Stimulated activated CD4-positive, alpha-beta T cell treated with anti-CD3 and anti-CD28 coated beads, Interleukin-1b, Interleukin-23, amount 100 ng/mL, for 48 hours (primary cell): ENCODE measurements around the gene RNF169.

Experiments
- DNase-seq: peaks from one replicate; pipeline ENCODE4 v3.0.0-alpha.2; 2020

The RNF169 gene, protein sequence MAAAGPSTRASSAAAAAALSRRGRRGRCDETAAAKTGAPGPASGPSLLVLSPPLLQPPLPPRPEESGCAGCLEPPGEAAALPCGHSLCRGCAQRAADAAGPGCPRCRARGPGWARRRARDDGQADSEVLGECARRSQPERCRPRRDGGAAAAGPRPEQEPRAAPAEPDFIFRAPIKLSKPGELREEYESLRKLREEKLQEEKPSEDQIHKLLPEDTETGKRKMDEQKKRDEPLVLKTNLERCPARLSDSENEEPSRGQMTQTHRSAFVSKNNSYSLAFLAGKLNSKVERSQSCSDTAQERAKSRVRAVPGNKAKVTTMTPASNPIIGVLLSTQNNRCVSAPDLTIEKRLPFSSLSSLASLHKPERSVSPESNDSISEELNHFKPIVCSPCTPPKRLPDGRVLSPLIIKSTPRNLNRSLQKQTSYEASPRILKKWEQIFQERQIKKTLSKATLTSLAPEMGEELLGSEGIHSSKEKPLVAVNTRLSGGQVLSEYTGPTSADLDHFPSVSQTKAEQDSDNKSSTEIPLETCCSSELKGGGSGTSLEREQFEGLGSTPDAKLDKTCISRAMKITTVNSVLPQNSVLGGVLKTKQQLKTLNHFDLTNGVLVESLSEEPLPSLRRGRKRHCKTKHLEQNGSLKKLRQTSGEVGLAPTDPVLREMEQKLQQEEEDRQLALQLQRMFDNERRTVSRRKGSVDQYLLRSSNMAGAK

DNA sequence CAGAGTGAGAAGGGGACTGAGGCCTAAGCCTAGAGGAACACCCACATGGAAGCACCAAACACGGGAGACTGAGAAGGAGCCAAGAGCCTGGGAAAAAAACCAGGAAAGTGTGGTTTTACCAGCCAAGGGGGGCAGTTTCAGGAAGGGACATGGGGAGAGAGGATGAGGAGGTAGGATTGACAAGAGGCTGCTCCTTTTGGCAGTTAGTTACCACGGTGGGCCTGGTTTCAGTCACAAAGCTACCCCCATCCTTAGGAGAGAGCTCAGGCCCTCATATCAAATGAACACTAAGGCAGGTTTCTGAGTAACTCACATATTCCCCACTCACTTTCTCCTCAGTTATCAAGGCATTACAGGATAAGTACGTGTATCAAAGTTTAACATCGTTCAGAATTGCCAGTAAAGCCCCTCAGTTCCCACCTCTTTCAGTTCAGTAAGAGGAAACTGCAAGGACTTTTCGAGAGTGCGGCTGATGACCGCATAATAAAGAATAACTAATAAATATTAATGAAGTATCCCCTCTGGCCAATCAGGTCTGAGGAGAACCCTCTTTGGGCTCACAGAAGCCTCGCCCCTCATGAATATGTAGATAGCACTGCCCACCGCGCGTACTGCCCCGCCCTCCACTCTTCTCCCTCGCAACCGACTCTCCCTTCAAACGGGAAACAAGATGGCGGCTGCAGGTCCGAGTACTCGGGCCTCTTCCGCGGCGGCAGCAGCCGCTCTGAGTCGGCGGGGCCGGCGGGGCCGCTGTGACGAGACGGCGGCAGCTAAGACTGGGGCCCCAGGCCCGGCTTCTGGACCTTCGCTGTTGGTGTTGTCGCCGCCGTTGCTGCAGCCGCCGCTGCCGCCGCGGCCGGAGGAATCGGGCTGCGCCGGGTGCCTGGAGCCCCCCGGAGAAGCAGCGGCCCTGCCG, at the start of gene RNF169:
TSS of gene RNF169 (plus strand) at position 639 of the 916 bp plus-strand sequence. CDS start at position 671, 32 bp downstream.
- DNase-seq = peak; percentile 90

DNA sequence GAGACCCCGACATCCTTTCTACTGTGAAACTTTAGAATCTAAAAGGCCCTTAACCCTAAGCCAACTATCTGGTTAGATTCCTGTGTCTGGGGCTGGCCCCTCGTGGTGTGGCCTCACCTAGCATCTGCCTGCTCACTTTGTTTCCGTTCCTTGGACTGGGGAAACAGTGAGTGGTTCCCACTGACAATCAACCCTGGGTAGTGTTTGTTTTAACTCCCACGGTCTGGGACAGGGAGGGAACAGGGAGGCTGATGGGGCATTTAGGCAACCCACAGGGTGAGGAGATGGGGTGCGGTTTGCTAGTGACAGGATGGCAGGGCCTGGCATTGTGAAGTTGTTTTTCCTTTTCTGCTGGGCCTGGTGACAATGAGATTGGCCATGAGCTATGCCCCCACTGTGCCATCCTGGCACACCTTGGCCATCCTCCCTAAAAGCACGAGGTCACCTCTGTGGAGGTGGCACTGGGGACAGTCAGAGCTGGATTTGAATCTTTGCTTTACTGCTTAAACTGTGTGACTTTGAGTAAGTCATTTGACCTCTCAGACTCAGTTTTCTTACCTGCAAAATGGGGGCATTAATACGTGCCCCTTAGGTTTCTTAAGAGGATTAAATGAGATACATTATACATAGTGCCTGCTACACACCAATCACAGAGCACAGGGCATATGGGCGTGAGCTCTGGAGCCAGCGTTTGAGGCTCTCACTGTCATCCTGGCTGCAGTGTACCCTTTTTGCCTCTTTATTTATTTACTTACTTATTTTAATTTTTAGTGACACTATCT, 48.8 kb upstream of the RNF169 start:
- no peak for DNase-seq

DNA sequence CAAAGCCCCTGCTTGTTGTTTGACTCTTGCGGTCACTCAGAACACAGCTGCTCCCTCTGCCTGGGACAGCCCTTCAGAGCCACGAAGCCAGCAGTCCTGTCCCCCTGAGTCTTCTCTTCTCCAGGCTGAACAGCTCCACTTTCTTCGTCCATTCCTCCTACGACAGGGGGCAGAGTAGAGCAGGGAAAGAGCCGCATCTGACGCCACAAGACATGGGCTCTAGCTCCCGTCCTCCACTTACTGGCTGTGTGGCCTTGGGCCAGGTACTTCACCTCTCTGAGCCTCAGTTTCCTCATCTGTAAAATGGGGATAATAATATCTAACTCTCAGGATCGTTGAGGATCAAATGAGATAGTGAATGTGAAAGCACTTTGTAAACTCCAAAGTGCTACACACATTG, 47.3 kb upstream of the RNF169 start:
- DNase-seq = no peak

DNA sequence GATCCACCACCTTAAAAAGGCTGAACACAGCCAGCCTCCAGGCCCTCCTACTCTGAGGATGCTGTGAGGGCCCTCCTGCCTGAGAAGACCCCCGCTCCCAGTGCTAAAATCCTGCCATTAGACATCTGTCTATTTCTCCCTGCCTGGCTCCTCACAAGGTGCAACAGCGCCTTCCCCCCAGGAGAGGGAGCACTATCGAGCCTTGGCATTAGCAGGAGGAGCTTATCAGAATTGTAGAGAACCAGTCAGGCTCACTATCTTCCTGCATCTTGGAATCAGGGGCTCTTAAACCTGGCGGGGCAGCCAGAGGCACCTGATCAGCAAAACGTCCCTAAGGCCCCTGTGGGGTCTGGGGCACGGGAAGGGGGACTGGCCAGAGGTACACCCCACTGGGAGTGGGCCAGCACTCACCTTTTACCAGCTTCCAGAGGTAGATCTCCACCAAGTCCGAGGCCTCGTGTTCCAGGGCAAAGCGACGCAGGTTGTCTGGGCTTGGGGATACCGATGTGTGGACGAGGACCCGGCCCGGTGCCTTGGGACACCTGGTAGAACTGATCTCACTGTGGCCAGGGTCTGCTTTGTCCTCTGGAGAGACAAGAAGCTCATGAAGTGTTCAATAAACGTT, 46.2 kb upstream of the RNF169 start:
- DNase-seq = peak; percentile 63

DNA sequence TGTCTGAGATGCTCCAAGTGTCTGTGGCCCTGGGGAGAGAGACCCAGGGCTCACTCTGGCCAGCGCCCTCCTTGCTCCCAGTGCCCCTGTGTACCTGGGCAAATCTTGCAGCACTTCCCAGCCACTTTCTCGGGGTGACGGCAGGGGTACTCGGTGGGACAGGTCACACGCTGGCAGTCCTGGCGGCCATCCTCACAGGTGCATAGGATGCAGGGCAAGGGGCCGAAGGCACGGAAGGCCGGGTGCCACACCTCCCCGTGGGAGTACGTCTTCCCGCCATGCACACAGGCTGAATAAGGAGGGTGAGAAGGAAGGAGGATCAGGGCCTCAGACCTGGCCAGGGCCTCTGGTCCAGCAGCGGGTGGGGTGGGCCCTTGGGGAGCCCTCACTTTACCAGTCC, 45.4 kb upstream of the RNF169 start:
- DNase-seq = no peak

DNA sequence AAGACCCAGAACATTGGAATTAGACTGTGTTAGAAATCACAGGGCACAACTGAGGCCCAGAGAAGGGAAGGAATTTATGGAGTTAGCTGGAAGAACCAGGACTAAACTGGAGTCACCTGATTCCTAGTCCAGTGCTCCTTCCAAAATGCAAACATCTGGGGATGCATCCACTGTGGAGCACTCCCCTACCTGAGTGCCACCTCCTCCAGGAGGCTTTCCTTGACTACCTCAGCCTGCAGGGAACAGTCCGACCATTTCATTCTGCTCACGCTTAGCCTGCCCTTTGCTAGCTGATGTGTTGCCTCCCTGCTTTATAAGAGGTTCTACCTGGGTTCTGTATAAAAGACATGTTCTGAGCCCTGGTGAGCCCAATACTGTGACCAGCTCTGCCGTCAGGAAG, 41.5 kb upstream of the RNF169 start:
- DNase-seq = no peak

DNA sequence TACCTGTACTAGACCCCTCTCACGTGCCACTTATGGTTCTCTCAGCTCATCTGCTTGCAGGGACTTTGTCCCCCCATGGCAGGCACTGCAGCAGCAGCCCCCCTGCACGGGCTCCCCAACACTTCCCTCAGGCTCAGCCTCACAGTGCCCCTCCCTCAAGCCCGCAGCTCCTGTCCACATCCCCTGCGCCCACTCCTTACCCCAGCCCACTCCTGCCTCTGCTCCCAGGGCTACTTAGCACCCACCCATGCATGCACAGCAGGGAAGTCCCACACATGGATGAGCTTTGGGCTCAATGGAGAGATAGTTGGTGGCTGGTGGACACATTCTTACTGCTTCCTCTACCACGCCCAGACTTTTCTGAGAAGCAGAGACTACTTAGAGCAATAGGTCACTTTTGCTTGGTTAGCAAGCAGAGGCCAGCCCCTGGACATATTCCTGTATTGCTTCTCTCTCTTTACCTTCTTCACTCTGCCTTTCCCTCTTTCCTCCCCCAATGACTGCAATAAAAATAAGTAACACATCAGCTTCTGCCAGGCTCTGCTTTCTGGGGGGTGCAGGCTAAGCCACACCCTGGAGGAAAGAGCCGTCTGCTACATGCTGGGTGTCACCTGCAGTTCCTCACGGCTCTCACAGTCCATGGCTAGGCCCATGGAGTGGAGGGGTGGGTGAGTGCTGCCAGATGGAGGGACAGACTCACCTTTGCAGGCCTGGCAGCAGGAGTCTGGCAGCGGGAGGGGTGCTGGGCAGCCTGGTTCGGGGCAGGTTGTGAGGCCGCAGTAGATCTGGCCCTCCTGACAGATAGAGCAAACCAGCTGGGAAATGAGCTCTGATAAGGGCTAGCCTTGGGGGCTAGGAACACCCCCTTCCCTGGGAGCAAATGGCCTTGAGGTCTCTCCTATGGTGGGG, 40.8 kb upstream of the RNF169 start:
- no peak for DNase-seq

DNA sequence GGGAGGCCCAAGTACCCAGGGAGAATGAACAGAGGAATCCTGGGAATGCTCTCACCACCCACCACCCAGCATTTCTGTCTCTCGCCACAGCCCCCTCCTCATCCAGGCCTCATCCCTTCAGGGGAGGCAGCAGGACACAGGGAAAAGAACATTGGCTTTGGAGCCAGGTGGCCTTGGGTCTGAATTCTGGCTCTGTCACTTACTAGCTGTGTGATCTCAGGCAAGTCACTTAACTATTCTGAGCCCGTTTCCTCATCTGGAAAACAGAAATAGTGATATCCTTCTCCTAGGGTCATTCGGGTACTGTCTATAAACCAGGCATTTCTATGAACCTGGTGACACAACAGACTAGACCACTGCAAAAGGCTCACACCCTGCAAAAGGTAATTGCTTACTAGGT, 39.5 kb upstream of the RNF169 start:
- no peak for DNase-seq

DNA sequence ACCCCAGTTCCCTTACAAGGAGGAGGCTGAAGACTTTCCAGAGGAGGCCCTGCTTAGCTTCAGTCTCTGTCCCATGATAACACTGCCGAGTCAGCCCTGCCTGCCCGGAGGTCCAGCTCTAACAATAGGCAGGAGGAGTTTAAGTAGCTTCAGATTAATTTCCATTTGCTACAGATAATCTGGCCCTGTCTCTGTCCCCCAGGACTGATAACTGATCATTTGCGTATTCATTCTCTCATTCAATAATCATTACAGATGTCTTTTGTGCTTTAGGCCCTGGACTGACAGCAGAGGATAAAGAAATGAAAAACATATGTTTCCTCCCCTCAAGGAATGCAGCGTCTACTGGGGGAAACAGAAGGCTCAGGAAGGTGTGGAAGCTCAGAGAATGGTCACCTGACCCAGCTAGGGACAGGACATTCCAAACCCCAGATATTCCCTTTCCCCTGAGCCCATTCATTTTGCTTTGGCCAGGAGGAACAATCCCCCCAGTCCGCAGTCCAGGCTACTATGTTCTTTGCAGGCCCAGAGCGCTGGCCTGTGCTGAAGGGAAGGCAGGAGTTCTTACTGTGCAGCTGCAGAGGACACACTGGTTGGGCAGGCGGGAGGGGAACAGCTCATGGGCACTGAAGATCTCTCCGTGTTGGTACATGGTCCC, 38.2 kb upstream of the RNF169 start:
- DNase-seq = no peak

DNA sequence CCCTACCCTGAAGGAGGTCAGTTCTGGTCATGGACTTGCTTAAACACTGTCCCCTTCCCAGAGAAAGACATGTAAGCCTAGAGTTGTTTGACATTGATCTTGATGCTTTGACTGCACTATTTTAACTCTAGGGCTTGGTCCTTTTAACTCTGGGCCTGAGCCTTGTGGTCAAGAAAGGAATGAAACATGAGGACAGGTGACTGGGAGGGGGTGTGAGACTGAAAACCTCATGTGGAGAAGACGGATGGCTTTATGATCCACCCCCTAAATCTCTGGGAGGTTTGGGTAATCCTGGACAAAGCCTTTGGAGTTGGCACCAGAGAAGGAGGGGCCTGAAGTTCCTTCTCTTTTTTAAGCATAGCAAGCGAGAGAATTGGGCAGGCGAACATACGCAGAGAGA, 35.0 kb upstream of the RNF169 start:
- no peak for DNase-seq

DNA sequence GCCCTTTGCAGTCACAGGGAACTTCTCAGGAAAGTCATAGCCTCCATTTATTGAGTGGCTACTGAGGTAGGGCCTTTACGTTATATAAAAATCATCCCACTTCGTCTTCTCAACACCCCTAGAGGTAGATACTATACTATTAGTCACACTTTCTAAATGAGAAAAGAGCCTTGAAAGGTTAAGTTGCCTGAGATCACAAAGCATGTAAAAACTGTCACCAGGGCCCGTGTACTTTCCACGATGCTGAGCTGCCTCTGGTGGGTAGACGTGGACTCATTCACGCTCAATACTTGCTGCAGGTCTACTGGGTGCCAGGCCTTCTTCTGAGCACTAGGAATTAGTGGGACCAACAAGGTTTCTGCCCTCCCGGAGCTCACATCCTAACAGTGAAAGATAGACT, 33.7 kb upstream of the RNF169 start:
- DNase-seq = peak; percentile 55

DNA sequence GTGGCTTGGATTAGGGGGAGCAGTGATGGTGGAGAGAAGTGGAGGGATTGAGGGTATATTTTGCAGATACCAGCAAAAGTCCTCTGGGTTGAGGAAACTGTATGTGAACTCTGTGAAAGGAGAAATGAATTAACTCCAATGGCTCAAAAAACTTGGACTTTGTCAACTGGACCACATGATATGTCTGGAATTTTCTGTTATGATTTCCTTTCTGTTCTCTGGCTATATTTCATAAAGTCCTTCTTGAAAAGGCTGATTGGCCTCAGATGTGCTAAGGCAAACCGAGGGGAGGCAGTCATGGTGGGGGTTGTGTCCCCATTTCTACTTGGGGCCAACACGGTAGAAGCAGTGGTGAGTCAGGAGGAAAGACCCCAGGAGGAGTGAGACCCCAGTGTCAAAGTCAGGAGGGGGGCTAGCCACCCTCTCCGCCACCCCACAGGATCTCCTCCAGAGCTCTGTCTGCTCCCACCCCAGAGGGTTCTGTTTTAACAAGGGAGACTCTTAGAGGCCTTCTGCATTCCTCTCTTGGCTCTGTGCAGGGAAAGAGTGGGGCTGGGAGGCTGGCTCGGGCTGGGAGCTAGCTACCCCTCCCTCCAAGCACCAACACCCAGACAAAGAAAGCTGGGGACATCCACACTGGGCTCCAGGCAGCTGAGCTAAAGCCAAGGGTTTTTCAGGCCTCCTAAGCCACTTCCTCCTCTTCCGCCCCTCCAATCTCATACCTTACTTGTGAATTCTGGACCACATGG, 31.3 kb upstream of the RNF169 start:
- DNase-seq = no peak

DNA sequence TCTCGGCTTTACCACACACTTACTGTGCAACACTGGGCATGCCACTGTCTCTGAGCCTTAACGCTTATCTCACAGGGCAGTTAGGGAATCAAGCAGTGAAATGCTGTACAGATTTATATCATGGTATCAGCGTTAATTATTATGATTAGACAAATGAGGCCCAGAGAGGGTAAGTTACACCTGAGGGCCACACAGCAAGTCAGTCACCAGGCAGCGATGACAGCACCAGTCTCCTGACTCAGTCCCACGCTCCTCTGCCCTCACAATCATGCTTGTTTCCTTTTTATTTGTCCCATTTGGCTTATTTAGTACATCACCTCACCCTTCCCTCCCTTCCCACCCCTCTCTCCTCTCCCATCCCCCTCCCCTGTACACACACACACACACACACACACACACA, 29.6 kb upstream of the RNF169 start:
- DNase-seq = no peak

DNA sequence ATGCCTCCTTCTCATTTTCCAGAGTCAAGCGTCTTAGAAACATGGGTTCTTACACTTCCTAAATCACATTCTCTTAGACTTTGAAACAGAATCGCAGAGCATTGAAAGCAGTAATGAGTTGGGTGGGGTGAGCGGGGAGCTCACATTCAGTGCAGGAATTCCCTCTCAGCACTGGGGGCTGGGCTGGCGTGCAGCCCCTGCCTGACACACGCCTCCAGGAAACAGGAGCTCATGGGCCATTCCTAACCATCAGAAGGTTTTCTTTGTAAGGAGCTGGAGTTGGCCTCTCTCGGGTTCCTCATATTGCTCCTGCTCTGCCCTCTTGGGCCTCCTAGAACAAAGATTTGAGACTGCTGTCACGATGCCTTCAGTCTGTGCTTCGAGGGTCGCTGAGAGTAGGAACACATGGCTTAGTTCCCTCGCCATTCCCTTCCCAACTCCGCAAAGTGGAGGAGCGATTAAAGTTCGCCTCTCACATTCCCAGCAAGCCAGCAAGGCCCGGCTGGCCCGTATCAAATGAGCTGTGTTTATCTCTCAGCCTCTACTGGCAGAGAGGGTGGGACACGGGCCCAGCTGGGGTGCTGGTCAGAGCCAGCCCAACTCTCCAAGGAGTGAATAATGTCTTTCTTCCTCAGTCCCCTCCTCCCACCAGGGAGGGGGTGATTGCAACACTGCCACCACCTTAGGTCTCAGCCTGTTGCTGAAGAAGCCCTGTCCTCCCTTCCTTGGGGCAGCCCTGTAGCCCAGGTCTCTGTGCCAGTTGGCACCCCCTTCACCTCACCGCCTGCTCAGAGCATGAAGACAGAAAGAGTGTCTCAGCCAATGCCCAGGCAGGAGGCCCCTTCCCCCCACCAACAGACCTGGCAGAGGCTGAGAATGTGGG, 27.8 kb upstream of the RNF169 start:
- no peak for DNase-seq

DNA sequence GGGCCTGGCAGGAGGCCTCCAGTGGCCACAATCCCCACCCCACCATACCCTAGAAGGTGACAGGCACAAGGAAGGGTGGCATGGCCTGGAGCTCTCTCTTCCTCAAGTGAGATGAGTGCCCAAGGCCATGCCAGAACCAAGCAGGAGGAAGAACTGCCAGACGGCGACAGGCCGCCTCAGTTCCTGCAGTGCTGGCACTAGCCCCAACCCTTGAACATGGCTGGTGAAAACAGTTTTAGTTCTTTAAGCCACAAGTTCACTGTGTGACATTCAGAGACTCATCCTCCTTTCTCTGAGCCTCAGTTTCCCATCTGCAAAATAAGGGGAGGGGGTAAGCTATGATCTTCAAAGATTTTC, 27.2 kb upstream of the RNF169 start:
- no peak for DNase-seq

DNA sequence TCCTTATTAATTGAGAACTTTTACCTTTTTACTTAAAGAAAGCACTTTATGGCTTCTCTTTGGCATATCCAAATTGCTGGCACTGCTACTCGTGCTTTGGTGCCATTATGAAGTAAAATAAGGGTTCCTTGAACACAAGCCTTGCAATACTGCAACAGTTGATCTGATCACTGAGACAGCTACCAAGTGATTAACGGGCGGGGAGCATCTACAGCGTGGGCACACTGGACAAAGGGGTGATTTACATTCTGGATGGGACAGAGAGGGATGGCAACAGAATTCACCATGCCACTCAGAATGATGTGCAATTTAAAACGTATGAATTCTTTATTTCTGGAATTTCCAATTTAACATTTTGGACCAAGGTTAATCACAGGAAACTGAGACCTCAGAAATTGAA, 25.1 kb upstream of the RNF169 start:
- no peak for DNase-seq

DNA sequence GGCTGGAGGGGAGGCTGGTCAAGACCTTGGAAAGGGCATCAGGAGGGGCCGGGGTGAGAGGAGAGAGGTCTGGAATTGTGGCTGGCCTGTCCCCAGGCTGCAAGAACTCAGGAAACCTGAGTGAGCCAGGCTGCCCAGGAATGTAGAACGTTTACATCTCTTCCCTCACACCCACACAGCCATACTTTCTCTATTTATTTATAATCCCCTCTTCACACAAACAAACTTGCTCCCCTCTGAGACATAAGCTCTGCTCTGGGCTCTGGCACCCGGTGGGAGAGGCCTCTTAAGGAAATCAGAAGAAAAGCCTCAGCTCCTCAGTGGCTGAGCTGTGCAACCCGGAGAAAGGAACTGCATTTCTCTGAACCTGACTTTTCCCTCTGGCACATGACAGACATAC, 22.9 kb upstream of the RNF169 start:
- no peak for DNase-seq

DNA sequence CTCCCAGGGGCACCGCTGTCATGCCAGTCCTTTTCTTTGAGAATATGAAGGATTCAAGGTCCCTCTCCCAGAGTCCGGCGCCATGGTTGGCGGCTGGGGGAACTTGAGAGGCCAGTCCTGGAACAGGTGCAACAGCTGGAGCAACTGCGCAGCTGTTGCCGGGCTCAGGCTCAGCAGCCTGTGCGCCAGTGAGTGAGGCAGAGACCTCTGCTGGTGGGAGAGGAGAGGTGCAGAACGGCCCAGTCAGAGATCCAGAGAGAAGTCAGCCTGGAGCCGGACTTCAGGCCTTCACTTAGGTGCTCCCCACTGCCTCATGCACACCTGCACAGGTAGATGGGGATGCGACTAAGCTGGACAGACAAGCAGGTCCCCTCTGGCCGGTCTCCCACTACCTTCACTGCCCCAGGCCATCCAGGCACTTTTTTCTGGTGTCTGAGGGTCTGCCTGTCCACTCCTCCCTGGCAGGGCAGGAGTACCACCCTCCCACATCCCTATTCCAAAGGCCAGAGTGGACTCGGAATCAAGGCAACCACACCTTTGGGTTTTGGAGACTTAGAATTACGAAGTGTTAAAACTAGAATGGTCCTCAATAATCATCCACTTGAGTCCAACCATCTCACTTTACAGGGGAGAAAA, 22.0 kb upstream of the RNF169 start:
- peak; percentile 70 for DNase-seq
